GM12878 (cell line): ENCODE data around the gene STK35. TPM values are rescaled to one million over a fixed set of nuclear protein-coding genes. Genes with fewer than 3 reads are reported as not detected.

ENCODE experiments used
- ATAC-seq: fragments of 200-7000 bp; cut with Tn5 transposase; 3 replicates; pipeline ENCODE4 v1.9.1; 2020; ENCODE audit warnings: mild to moderate bottlenecking, moderate library complexity
- BruUV-seq: library from RNA; stranded (reverse); fragments of 400-500 nt; replicated peaks from 2 replicates; lab custom pipeline; 2021; lab: Mats Ljungman, UMichigan
- CTCF ChIA-PET: fragments of 300-600 bp; sonication (Branson Sonifier 250); formaldehyde crosslinking; extraction: SDS; loops from one replicate; lab custom pipeline; 2021; ENCODE audit warnings: inconsistent platforms; lab: Yijun Ruan, JAX
- POLR2A ChIA-PET: fragments of 350-600 bp; formaldehyde crosslinking; extraction: SDS; loops from one replicate; lab custom pipeline; 2021; ENCODE audit warnings: inconsistent platforms; lab: Charles Lee
- RAD21 ChIA-PET: fragments of 300-600 bp; sonication (Branson Sonifier 250); formaldehyde crosslinking; loops from one replicate; lab custom pipeline; 2023; ENCODE audit warnings: antibody characterized with exemption; ENCODE audit not compliant: unreplicated experiment; lab: Charles Lee
- SMC1A ChIA-PET: fragments of 300-600 bp; sonication (Branson Sonifier 250); formaldehyde crosslinking; loops from one replicate; lab custom pipeline; 2023; ENCODE audit not compliant: unreplicated experiment, uncharacterized antibody; lab: Charles Lee
- DNase-seq: peaks from one replicate; pipeline ENCODE4 v3.0.0-alpha.2; 2011; ENCODE audit warnings: low read depth, low spot score
- FAIRE-seq: peaks from 3 replicates; lab custom pipeline; 2011; peaks lifted over from hg19 to GRCh38; lab: Jason Lieb, UNC
- H2AFZ ChIP-seq: 2 replicates; pipeline ENCODE4 v1.6.0; 2011; ENCODE audit warnings: low read depth, low read length, control low read depth; ENCODE audit not compliant: control insufficient read depth
- H3K27ac ChIP-seq: 2 replicates; pipeline ENCODE4 v1.5.1; 2011; ENCODE audit warnings: control low read depth; ENCODE audit not compliant: control insufficient read depth, insufficient read depth
- H3K27me3 ChIP-seq, 2 experiments: replicated peaks in 1 of 2; 2 replicates each; pipeline versions ENCODE4 v1.6.0 to v1.6.1; 2011; ENCODE audit warnings: low read length in 1 of 2; ENCODE audit not compliant: control insufficient read depth in 2 of 2, insufficient read depth in 2 of 2
- H3K36me3 ChIP-seq, 2 experiments: 2 replicates each; pipeline ENCODE4 v1.5.1; 2011; ENCODE audit warnings: low read length in 1 of 2; ENCODE audit not compliant: control insufficient read depth in 2 of 2, insufficient read depth in 2 of 2
- H3K4me1 ChIP-seq: 2 replicates; pipeline ENCODE4 v1.6.1; 2011; ENCODE audit warnings: mild to moderate bottlenecking, low read length, moderate library complexity, mixed read lengths; ENCODE audit not compliant: control insufficient read depth, insufficient read depth
- H3K4me2 ChIP-seq: 2 replicates; pipeline ENCODE4 v1.6.0; 2011; ENCODE audit warnings: control low read depth; ENCODE audit not compliant: control insufficient read depth, insufficient read depth
- H3K4me3 ChIP-seq: fragments of 200-600 bp; sonication (generic); 2 replicates; pipeline ENCODE4 v1.5.1; 2016
- H3K79me2 ChIP-seq: 2 replicates; pipeline ENCODE4 v1.6.0; 2011; ENCODE audit warnings: low read length; ENCODE audit not compliant: control insufficient read depth, insufficient read depth
- H3K9ac ChIP-seq: 2 replicates; pipeline ENCODE4 v1.8.0; 2011; ENCODE audit warnings: low read length, control low read depth, mixed read lengths; ENCODE audit not compliant: control insufficient read depth, insufficient read depth
- H3K9me3 ChIP-seq: replicated peaks from 3 replicates; pipeline ENCODE4 v1.5.1; 2011; ENCODE audit warnings: mild to moderate bottlenecking, low read length; ENCODE audit not compliant: control insufficient read depth, insufficient read depth
- H4K20me1 ChIP-seq: 2 replicates; pipeline ENCODE4 v1.6.0; 2011; ENCODE audit not compliant: control insufficient read depth, insufficient read depth
- ASH2L ChIP-seq: fragments of 300-600, 200-600 bp; sonication (generic); IDR thresholded peaks from 2 replicates; pipeline ENCODE4 v1.6.1; 2017; ENCODE audit warnings: low read depth, mild to moderate bottlenecking, borderline replicate concordance
- CHD1 ChIP-seq: IDR thresholded peaks from 2 replicates; pipeline ENCODE4 v1.6.1; 2012; ENCODE audit warnings: low read depth, low read length, improper control_type of control experiment
- FOXK2 ChIP-seq: fragments of 450-650 bp; IDR thresholded peaks from 2 replicates; pipeline ENCODE4 v1.6.1; 2017; ENCODE audit warnings: mild to moderate bottlenecking, moderate library complexity
- NFYB ChIP-seq: IDR thresholded peaks from 2 replicates; pipeline ENCODE4 v1.6.1; 2011; ENCODE audit warnings: low read depth, mild to moderate bottlenecking, low read length, improper control_type of control experiment, moderate library complexity; ENCODE audit not compliant: insufficient read depth
- PAX5 ChIP-seq: IDR thresholded peaks from 2 replicates; pipeline ENCODE4 v1.6.1; 2011; ENCODE audit warnings: low read depth, low read length, borderline replicate concordance
- RFX5 ChIP-seq: IDR thresholded peaks from 2 replicates; pipeline ENCODE4 v1.6.1; 2011; ENCODE audit warnings: low read depth, low read length, improper control_type of control experiment
- YY1 ChIP-seq: IDR thresholded peaks from 2 replicates; pipeline ENCODE4 v1.6.1; 2011; ENCODE audit warnings: low read depth, mild to moderate bottlenecking, low read length
- ZBED1 ChIP-seq: IDR thresholded peaks from 2 replicates; pipeline ENCODE4 v1.6.1; 2016; ENCODE audit warnings: borderline replicate concordance
- WGBS: methylation state at CpG from one replicate; pipeline ENCODE4 v1.1.6; 2016; ENCODE audit warnings: low lambda C conversion rate; ENCODE audit not compliant: insufficient replicate concordance, insufficient coverage; ENCODE audit errors: missing lambda C conversion rate; 5-methylcytosine and 5-hydroxymethylcytosine counted together
- in situ Hi-C: fragments of 300-500 bp; cut with MboI; formaldehyde crosslinking; loops from 9 replicates; pipeline ENCODE4 v1.14.3; 2018; ENCODE audit warnings: mixed read lengths
- intact Hi-C: fragments of 100-400 bp; cut with micrococcal nuclease; formaldehyde crosslinking; loops from one replicate; pipeline ENCODE4 v1.14.2; 2022; ENCODE audit not compliant: unreplicated experiment
- polyA plus RNA-seq, 11 experiments: library from polyadenylated mRNA; depleted of rRNA in 4 of 11; unstranded in 6 of 11; stranded (reverse) in 5 of 11; fragments of >200 nt; fragmentation: Nextera tagmentation in 4 of 11; fragmentation: Illumina TruSeq in 1 of 11; extraction: Ambion mirVana in 4 of 11; extraction: Trizol in 1 of 11; gene quantifications; 1 replicate in 1 of 11; 2 replicates in 10 of 11; pipeline versions ENCODE4 v1.2.1 to v1.2.3, GENCODE V29; 2011 to 2016; ENCODE audit warnings: inconsistent platforms in 2 of 11, missing spikeins in 2 of 11, low read depth in 1 of 11
- total RNA-seq, 4 experiments: library from RNA; depleted of rRNA in 3 of 4; stranded (reverse); fragments of >200 nt in 3 of 4; fragmentation: Illumina TruSeq in 1 of 4; extraction: Trizol in 1 of 4; gene quantifications; 2 replicates each; pipeline versions ENCODE4 v1.2.1 to v1.2.3, GENCODE V29; 2013 to 2021
- TF ChIP-seq, protein P1 (sequence below): fragments of 150-350 bp; IDR thresholded peaks from 2 replicates; pipeline ENCODE4 v1.6.1; 2016; ENCODE audit warnings: low read depth, low read length
- TF ChIP-seq, protein P2 (sequence below): IDR thresholded peaks from 2 replicates; pipeline ENCODE4 v1.6.1; 2012; ENCODE audit warnings: improper control_type of control experiment, low read depth, low read length; ENCODE audit not compliant: insufficient replicate concordance

The STK35 gene
- total and polyA plus RNA-seq, 10 of the 15 experiments (the other 5 are each of a cell fraction or from before 2014, with no cell fraction given) = 2.9 to 19.4 (median 9.6) TPM

DNA sequence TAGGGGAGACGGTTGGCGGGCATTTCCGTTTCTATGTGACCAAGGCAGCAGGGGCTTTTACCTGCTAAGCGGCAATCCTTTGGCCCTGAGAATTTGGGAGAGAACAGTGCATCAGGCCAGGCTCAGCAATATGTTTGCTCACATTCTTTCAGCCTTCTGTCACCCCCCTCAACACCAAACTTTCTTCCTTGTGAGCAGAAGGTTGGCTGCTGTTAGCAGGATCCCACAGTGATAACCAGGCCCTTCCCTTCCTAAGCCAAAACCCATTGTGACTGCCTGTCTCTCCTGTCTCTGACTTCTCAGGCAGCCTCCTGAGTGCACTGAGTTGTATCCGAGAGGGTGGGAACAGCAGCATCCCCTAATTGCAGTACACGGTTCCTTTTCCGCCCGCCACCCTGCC lies 43.7 kb downstream of the STK35 start:
- Histone ChIP-seq H3K4me1 (no peaks in the 10 kb centered on the region; the same call in 1 of the 2 replicates), H3K36me3 (peaks cover 0 to 16% of the 10 kb centered on the region in 2 experiments; a peak in 3 of 4 replicates), H3K9ac (no peak overlapping the region), H3K4me2 (no peak overlapping the region), H3K4me3 (no peak overlapping the region), H3K27me3 (no peaks in the 10 kb centered on the region), H3K27ac (no peak overlapping the region), H3K9me3 (no peaks in the 10 kb centered on the region), H3K79me2 (no peaks in the 10 kb centered on the region), H2AFZ (no peak overlapping the region), H4K20me1 (no peaks in the 10 kb centered on the region)
- ATAC-seq (no peak), DNase-seq (no peak), FAIRE-seq (no peak)
- 91% methylated on average over 8 of the region's 8 CpGs for WGBS
- in situ Hi-C loops = no loop called here
- BruUV-seq = no TSS peak
- SMC1A ChIA-PET = no interaction called here
- POLR2A ChIA-PET = no interaction called here
- no peak for TF ChIP-seq ASH2L
- no peak for TF ChIP-seq RFX5
- TF ChIP-seq FOXK2 = no peak
- TF ChIP-seq, protein P1, sequence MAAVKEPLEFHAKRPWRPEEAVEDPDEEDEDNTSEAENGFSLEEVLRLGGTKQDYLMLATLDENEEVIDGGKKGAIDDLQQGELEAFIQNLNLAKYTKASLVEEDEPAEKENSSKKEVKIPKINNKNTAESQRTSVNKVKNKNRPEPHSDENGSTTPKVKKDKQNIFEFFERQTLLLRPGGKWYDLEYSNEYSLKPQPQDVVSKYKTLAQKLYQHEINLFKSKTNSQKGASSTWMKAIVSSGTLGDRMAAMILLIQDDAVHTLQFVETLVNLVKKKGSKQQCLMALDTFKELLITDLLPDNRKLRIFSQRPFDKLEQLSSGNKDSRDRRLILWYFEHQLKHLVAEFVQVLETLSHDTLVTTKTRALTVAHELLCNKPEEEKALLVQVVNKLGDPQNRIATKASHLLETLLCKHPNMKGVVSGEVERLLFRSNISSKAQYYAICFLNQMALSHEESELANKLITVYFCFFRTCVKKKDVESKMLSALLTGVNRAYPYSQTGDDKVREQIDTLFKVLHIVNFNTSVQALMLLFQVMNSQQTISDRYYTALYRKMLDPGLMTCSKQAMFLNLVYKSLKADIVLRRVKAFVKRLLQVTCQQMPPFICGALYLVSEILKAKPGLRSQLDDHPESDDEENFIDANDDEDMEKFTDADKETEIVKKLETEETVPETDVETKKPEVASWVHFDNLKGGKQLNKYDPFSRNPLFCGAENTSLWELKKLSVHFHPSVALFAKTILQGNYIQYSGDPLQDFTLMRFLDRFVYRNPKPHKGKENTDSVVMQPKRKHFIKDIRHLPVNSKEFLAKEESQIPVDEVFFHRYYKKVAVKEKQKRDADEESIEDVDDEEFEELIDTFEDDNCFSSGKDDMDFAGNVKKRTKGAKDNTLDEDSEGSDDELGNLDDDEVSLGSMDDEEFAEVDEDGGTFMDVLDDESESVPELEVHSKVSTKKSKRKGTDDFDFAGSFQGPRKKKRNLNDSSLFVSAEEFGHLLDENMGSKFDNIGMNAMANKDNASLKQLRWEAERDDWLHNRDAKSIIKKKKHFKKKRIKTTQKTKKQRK = no peak
- no peak for TF ChIP-seq ZBED1
- TF ChIP-seq NFYB = no peak
- TF ChIP-seq YY1 = no peak
- no peak for TF ChIP-seq PAX5
- no peak for TF ChIP-seq CHD1
- TF ChIP-seq, protein P2, sequence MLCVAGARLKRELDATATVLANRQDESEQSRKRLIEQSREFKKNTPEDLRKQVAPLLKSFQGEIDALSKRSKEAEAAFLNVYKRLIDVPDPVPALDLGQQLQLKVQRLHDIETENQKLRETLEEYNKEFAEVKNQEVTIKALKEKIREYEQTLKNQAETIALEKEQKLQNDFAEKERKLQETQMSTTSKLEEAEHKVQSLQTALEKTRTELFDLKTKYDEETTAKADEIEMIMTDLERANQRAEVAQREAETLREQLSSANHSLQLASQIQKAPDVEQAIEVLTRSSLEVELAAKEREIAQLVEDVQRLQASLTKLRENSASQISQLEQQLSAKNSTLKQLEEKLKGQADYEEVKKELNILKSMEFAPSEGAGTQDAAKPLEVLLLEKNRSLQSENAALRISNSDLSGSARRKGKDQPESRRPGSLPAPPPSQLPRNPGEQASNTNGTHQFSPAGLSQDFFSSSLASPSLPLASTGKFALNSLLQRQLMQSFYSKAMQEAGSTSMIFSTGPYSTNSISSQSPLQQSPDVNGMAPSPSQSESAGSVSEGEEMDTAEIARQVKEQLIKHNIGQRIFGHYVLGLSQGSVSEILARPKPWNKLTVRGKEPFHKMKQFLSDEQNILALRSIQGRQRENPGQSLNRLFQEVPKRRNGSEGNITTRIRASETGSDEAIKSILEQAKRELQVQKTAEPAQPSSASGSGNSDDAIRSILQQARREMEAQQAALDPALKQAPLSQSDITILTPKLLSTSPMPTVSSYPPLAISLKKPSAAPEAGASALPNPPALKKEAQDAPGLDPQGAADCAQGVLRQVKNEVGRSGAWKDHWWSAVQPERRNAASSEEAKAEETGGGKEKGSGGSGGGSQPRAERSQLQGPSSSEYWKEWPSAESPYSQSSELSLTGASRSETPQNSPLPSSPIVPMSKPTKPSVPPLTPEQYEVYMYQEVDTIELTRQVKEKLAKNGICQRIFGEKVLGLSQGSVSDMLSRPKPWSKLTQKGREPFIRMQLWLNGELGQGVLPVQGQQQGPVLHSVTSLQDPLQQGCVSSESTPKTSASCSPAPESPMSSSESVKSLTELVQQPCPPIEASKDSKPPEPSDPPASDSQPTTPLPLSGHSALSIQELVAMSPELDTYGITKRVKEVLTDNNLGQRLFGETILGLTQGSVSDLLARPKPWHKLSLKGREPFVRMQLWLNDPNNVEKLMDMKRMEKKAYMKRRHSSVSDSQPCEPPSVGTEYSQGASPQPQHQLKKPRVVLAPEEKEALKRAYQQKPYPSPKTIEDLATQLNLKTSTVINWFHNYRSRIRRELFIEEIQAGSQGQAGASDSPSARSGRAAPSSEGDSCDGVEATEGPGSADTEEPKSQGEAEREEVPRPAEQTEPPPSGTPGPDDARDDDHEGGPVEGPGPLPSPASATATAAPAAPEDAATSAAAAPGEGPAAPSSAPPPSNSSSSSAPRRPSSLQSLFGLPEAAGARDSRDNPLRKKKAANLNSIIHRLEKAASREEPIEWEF = no peak
- intact Hi-C loops = no loop called here
- CTCF ChIA-PET = no interaction called here
- RAD21 ChIA-PET = no interaction called here
